IMR-90 (cell line): Measurements from ENCODE around the gene DNAJB4.

ENCODE experiments used
- BHLHE40 ChIP-seq: fragments of 150-350 bp; IDR thresholded peaks from 2 replicates; pipeline ENCODE4 v1.6.1; 2016; ENCODE audit warnings: mild to moderate bottlenecking, low read depth, low read length
- CEBPB ChIP-seq: IDR thresholded peaks from 2 replicates; pipeline ENCODE4 v1.6.1; 2012; ENCODE audit warnings: low read depth, low read length, improper control_type of control experiment
- CTCF ChIP-seq: conservative IDR thresholded peaks from 2 replicates; pipeline ENCODE4 v1.5.1; 2012; ENCODE audit warnings: mild to moderate bottlenecking, low read depth, low read length, improper control_type of control experiment
- ELK1 ChIP-seq: fragments of 150-350 bp; IDR thresholded peaks from 2 replicates; pipeline ENCODE4 v1.6.1; 2016; ENCODE audit warnings: low read depth, mild to moderate bottlenecking, low read length, moderate library complexity, borderline replicate concordance
- FOS ChIP-seq: fragments of 150-350 bp; IDR thresholded peaks from 2 replicates; pipeline ENCODE4 v1.6.1; 2016; ENCODE audit warnings: low read depth, low read length
- NFE2L2 ChIP-seq: fragments of 150-350 bp; IDR thresholded peaks from 2 replicates; pipeline ENCODE4 v1.6.1; 2016; ENCODE audit warnings: low read depth, mild to moderate bottlenecking, low read length
- POLR2A ChIP-seq: IDR thresholded peaks from 2 replicates; pipeline ENCODE4 v1.6.1; 2012; ENCODE audit warnings: mild to moderate bottlenecking, low read depth, low read length
- RAD21 ChIP-seq: IDR thresholded peaks from 2 replicates; pipeline ENCODE4 v1.6.1; 2012; ENCODE audit warnings: low read length, improper control_type of control experiment
- RFX5 ChIP-seq: IDR thresholded peaks from 2 replicates; pipeline ENCODE4 v1.8.0; 2012; ENCODE audit warnings: low read depth, mild to moderate bottlenecking, low read length, moderate library complexity
- USF2 ChIP-seq: fragments of 150-350 bp; IDR thresholded peaks from 2 replicates; pipeline ENCODE4 v1.6.1; 2017; ENCODE audit warnings: mild to moderate bottlenecking, antibody characterized with exemption, low read length, low read depth

- TF ChIP-seq RFX5 (no peak), RAD21 (no peak), CTCF (no peak), POLR2A (no peak), ELK1 (no peak), BHLHE40 (no peak), NFE2L2 (no peak), CEBPB (no peak), FOS (no peak), USF2 (no peak)
These were observed 44.7 kb downstream of the DNAJB4 start for GRCh38 chr1:78049396-78049795.
